NOMO-1 treated with DMSO at 0.1 percent for 48 hours (cell line): ENCODE measurements around the gene ULBP1.
"Not testable (repeated sequence)": the region's sequence is repeated elsewhere in the genome, so short reads cannot be mapped to it uniquely, and the experiment has no call there.

Experiments
- DNase-seq: peaks from one replicate; lab custom pipeline; 2025; ENCODE audit not compliant: unreplicated experiment; lab: John Stamatoyannopoulos, UW

Gene ULBP1

DNA sequence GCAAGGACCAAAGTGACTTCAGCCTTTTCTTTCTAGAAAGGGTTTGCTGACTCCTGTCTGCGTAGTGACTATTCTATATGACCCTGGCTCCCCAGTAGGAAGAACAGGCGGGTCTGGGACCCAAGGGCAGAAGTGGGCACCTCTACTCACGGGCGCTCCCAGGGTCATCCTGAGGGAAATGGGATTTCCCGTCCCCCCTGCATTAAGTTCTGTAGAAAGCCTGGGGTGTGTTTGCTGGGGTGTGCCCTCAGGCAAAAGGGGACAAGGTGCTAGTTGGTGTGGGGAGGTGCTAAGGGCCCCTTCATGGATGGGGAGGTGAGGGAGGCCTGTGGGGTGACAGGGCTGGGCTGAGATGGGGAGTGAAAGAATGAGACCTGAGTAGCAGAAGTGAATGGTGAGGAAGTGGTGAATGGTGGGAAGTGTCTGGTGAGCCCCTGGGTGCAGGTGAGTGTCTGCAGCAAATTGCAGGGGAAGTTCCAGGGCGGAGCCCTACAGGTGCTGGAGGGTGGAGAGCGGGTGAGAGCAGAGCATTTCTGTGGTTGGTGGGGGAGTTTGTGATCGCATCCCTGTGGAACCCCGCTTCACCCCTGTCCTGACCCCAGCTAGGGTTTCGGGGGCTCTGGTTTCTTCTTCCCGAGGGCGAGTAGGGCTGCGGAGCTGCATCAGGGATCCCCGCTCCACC is 40.5 kb downstream of the ULBP1 start:
- no peak for DNase-seq

DNA sequence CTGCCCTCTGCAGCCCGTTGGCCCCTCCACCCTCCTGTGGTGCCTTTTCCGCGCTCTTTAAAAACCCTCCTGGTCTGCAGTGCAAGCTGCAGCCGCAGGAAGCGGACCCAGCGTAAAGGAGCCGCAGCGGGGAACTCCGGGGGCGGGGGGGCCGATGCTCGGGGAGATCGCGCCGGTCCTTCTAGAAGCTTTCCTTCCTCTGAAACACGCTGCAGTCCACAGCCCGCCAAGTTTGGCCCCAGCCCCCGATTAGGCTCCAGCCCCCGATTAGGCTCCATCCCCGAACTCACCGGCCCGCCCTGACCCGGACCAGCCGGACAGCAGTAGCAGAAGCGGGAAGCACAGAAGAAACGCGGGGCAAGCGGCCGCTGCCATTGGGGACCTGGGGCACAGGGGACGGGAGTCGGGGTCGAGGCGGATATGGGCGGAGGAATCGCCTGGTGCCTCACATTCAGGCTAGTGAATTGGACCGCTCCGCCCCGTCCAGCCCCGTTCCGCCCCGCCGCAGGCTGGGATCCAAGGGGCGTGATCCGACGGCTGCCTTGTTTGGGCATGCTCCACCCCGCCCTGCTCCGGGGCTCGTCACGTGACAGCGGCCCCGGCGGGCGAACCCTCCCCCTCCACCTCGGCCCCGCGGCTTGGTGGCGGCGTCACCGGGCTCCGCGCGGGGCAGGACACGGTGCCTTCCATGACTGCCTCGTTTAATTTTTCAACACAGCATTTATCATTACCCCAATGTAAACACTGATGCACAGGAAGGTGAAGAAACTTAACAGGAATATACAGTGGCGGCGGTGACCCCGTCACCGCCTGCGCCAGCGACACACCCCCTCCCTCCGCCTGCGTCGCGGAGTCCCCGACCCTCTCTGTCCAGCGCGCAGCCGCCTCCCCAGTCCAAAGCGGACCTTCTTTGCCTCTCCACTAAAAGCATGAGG is 41.3 kb downstream of the ULBP1 start:
- DNase-seq, result peak; percentile 85

DNA sequence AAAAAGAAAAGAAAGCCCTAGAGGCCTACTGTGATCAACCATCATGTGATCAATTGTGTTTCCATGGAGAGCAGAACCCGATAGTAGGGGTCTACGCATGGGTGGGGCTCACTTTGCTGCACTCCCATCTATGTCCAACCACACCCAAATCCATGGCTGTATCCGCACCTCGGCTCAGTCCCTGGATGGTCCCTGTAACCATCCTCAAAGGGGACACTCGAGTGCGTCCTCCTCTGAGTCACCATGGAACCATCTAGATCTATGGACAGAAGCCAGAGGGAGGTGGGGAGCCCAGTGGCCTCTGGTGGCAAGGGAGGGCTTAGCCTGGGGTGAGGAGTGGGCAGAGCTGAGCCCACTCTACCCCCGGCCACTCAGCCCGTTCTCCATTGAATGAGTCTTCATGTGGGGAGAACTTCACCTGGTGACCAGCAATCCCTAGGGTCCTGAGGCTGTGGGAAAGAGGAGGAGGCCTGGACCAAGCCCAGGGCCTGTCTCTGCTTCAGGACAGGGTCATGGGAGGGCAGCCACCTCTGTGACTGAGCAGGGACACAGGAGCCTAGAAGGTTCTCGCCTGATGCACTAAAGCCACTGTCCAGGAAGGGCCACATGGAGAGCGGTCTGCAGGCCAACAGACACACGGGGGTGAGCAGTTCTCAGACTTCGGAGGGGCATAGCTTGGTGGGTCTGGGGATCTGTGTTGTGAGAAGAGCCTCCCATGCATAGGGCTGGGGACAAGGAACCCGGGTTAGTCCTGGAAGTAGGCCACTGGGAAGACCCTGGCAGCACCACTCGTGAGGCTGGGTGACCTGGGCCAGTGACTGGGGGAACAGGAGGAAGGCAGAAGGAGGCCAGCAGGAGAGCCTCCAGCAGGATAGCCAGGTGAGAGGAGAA is 42.3 kb downstream of the ULBP1 start:
- no peak for DNase-seq

DNA sequence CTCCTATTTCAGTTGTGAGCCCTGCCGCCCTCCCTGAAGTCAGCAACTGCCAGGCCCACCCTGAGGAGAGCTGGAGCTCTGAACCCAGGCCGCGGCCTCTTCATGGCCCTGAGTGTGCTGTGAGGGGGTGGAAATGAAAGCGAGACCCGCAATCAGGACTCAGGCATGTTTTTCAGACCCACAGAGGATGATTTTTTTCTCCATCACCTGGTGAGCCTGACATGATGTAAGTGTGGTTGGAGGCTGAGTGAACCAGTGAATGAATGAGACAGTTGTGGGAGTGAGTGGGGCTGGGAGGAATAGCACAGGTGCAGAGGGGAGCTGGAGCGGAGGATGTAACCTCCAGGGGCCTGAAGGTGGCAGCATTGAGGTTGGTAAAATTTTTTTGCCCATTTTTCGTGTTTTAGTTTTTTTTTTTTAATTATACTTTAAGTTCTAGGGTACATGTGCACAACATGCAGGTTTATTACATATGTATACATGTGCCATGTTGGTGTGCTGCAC is 43.3 kb downstream of the ULBP1 start:
- DNase-seq, result peak; percentile 23

DNA sequence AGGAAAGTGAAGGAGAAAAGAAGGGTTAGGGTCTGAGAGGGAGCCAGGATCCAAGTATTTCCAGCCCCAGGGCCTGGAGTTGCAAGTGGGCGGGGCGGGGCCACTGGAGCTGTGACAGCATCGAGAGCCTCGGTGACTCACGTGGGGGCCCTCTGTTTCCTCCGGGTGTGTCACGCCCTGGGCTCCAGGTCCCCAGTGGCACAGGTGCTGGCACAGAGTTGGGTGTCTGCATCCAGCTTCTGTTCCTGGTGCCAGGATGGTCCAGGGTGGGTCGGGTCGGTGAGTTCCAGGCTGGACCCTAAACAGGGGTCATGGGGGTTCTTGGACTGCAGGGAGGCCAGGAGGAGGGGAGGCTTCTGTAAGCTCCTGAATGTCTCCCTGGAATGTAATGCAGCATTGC is 44.8 kb downstream of the ULBP1 start:
- peak; percentile 10 for DNase-seq

DNA sequence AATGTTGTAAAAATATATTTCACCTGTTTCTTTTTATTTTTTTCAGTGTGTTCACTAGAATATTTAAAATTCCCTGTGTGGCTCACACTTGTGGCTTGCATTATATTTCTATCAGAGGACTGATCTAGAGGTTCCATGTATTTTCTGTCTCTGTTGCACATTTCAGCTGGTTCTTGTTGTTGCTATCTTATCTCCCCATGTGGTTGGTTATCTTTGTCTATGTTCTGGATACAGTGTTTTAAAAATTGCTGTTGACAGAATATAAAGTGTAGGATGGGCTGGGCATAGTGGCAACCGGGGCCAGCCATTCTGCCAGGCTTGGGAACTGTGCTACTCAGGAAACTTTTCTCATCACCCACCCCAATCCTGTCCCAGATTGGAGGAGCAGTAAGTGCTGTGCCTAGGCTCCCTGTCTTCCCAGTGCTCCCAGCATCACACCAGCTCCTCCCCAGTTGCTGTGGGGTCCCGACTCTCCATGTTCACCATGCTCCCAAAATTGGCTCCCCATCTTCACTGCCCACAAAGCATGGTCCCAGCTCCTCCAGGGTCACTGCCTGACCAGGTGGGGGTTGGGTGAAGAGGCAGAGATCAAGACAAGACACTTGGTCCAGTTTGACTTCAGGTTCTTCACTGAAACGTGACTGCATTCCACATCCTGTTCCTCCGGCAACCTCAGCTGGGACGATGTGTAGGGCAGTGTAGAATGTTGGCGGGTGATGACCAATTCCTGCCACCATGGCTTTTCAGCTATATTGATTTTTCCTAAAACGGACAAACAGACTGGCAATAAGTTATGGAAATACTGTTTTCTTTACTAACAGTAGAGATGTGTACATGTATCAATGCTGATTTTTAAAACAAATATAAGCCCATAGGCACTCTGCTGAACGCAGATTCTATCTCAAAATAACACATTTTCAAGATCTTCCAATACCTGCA is 49.4 kb downstream of the ULBP1 start:
- not testable (repeated sequence) for DNase-seq

DNA sequence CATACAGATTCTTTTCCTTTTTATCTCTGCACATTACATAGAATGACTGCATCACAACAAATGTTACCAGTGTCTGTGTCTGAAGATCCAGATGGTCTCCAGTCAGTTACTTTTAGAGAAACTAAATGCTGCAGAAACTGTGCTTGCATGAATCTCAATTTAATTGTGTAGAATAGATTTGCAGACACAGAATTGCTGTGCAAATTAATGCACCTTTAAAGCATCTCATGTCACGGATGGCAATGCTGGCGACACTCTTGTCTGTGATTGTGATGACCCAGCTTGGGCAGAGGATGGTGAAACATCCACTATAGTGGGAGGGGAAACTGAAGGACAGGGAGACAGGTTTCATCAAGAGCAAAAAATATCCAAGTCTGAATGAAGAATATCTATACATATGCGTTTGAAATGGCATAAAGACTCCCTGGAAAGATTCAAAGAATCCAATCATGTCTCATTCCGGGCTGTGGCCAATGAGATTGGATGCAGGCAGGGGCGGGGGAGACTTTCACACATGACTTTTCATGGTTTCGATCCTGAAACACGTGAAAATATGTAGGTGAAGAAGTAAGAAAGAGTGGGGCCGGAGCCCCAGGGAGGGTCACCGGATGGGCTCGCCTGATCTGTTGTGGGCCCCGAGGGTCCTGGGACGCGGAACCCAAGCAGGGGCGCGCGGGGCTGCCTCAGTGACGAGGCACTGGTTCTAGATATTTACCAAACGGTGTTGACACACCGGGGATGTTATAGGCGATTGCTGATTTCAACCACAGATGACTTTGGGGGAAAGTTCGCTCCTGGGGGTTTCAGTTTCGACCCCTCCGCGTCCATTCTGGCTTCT is 50.3 kb downstream of the ULBP1 start:
- not testable (repeated sequence) for DNase-seq

DNA sequence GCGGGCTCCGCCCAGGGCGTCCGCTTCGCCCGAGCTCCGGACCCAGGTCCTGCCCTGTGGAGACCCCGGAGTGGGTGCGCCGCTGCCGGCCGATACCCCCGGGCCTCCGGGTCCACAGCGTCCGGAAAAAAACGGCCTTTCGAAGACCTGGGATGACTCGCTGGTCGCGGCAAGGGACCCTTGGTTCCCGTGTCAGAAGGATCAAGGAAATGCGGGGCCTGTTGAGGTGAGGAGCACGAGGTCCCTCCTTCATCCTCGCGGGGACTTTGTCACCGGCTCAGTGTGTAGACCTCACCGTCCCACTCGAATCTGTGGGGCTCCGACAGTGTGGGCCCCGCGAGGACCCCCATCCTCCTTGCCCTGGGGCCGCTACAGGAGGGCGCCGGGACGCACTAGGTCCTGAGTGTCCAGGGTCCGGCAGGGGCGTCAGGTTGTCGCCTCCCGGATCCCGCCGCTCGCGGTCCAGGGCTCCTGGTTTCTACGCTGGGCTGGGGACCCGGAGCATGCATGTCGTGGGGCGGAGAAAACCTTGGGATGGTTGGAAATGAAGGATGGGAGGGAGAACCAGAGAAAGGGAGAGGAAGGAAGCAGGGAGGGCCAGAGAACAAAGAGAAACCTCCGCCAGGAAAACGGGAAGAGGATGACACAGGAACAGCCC is 51.0 kb downstream of the ULBP1 start:
- not testable (repeated sequence) for DNase-seq

DNA sequence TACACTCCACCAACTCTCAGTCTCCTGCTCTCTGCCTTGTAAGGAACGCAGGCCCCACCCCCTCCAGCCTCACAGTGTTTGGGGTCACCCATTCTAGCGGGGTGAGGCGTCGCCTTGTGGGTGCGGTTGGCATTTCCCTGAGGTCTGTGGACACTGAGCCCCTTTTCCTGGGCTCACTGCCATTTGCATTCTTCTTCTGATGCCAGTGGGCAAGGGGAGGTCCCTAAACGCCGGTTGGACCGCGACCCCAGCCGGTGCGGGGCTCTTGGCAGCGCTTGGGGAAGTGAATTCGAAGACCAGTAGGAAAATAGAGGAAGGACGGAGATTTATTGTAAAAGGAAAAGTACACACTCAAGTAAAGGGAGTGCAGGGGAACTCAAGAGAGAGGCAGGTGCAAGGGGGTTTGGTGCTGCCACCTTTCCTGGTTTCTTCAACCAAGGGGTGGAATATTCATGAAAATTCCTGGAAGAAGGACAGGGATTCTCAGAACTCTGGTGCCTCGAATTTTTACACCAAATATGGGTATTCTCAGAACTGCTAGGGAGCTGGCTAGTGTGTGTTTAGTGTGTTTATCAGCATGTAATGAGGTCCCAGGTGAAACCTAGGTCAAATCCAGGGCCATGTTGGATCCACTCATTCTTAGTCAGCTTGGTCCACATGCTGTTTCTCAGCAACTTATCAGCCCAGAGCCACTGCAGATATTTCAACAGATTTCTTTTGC is 51.7 kb downstream of the ULBP1 start:
- not testable (repeated sequence) for DNase-seq

DNA sequence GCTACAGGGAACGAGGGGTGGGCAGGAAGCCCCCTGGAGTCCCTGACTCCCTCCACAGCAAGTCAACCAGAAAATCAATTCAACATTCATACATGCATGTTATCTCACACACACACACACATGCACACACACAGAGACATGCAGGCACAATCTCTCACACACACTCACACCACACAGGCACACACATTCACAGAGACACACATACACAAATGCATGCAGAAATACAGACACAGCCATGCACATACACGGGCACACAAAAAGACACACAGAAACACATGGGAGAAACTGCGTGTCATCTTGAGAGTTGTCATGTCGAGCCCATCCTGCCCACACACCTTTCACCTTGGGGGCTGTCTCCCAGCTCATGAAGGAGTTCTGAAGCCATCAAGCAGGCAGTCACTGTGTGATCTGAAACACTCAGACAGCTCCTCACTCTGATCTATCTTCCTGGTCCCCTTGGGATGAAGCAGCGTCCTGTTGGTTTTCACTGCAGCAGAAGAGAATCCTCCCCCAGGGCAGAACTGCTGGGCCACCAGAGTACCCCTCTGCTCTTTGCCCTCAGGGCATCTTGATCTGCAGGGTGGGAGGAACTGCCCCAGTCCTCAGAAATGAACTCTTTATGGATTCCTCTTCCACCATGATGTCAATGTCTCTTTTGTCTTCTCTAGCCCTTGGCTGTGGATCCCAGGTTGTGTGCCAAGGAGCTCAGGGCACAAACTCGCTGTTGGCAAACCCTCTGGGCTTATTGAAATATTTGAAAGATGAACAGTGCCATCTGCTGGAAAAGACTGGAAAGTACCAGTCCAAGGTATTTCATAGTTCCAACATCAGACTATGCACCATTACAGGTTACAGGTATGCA is 52.8 kb downstream of the ULBP1 start:
- DNase-seq, result peak; percentile 44

DNA sequence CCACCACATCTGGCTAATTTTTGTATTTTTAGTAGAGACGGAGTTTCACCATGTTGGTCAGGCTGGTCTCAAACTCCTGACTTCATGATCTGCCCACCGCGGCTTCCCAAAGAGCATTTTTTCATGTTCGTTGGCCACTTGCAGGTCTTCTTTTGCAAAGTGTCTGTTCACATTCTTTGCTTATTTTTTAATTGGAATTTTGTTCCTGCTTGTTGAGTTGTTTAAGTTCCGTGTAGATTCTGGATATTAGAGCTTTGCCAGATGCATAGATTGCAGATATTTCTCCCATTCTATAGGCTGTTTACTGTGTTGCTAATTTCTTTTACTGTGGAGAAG is 53.4 kb downstream of the ULBP1 start:
- DNase-seq, result not testable (repeated sequence)

DNA sequence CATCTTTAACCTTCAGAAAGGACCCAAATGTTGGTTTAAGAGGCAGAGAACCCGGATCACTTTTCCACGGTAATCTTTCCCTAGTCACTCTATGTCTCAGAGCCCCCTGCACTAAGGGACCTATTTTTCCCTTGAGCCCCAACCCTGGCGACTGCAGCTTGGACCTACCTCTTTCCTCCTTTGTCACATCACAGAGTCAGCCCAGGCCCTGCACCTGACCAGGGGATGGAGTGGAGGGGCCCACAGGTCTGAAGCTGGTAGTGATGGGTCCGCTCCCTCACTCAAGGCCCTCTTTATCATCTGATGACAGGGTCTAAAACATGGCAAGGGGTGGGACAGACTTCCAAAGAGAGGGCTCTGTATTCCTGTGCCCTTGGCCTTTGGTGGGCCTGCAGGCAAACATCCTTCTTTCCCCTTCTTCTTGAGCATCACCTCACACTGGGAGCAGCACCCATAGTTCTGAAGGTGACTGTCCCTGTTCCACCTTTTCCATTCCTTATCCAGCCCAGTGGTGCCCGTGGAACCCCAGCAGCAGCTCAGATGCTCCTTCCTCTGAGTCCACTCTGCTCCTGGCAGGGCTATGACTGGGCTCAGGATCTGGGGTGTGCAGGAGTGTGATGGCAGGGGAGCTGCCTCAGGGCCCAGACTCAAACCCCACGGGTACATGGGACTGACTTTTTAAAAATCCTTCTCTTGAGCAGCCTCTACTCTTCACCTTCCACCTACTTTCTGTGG is 55.3 kb downstream of the ULBP1 start:
- DNase-seq, result no peak

DNA sequence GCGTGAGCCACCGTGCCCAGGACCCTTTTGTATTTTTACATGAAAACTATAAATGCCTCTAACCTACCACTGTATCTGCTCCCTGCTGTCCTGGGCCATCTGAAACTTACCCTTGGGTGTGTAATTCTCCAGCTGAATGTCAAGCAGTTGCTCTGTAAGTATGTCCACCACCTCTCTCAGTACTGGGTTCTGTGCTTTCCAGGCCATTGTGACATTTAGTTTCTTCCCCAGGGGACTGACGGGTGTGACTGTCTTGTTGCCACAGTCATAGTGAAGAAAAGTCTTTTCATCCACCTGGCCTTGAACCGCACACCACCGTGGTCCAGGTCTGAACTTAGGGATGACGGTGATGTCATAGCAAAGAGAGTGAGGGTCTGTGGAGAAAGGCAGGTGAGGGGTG is 58.1 kb downstream of the ULBP1 start:
- DNase-seq, result not testable (repeated sequence)
